Large intestine (tissue), 3 donors: ENCODE results near the gene RNF213. TPM values are rescaled to one million over a fixed set of nuclear protein-coding genes. Genes with fewer than 3 reads are reported as not detected.
"Not testable (repeated sequence)": the region's sequence is repeated elsewhere in the genome, so short reads cannot be mapped to it uniquely, and the experiment has no call there.

Experiments
- DNase-seq, 2 donors: peaks; one replicate each; pipeline versions ENCODE4 v3.0.0 to v3.0.0-alpha.2; 2013
- H3K27ac ChIP-seq: one replicate; pipeline ENCODE4 v1.5.1; 2013; ENCODE audit warnings: low read length
- H3K27me3 ChIP-seq: 2 replicates; pipeline ENCODE4 v1.6.1; 2013; ENCODE audit warnings: low read length; ENCODE audit not compliant: control insufficient read depth, insufficient read depth
- H3K36me3 ChIP-seq: 2 replicates; pipeline ENCODE4 v1.6.1; 2013; ENCODE audit warnings: low read length; ENCODE audit not compliant: control insufficient read depth, insufficient read depth
- H3K4me1 ChIP-seq: one replicate; pipeline ENCODE4 v1.6.1; 2013; ENCODE audit warnings: low read length; ENCODE audit not compliant: control insufficient read depth, insufficient read depth
- H3K4me3 ChIP-seq: one replicate; pipeline ENCODE4 v1.5.1; 2013; ENCODE audit warnings: low read length
- H3K9me3 ChIP-seq: one replicate; pipeline ENCODE4 v1.6.1; 2013; ENCODE audit warnings: mild to moderate bottlenecking, low read depth, low read length, moderate library complexity; ENCODE audit not compliant: control insufficient read depth
- WGBS: methylation state at CpG from one replicate; pipeline ENCODE4 v1.1.5; 2013; ENCODE audit warnings: low lambda C conversion rate; ENCODE audit not compliant: insufficient coverage; 5-methylcytosine and 5-hydroxymethylcytosine counted together
- polyA plus RNA-seq: library from polyadenylated mRNA; unstranded; fragments of 120-200 nt; gene quantifications from one replicate; pipeline ENCODE4 v1.2.1, GENCODE V29; 2013

RNF213 gene
- polyA plus RNA-seq, 1 donor: 103 TPM

GRCh38 chr17:80251966-80252365 lies 8.7 kb upstream of the RNF213 start:
- peaks cover 54% of the 10 kb centered on the region for H3K36me3 ChIP-seq
- no peaks in the 10 kb centered on the region for H3K9me3 ChIP-seq
- no peak overlapping the region for H3K4me3 ChIP-seq
- no peak for DNase-seq
- no CpG with 5 or more reads among the region's 11 CpGs for WGBS
- peaks cover 6% of the 10 kb centered on the region for H3K4me1 ChIP-seq
- no peaks in the 10 kb centered on the region for H3K27me3 ChIP-seq
- no peak overlapping the region for H3K27ac ChIP-seq

DNA sequence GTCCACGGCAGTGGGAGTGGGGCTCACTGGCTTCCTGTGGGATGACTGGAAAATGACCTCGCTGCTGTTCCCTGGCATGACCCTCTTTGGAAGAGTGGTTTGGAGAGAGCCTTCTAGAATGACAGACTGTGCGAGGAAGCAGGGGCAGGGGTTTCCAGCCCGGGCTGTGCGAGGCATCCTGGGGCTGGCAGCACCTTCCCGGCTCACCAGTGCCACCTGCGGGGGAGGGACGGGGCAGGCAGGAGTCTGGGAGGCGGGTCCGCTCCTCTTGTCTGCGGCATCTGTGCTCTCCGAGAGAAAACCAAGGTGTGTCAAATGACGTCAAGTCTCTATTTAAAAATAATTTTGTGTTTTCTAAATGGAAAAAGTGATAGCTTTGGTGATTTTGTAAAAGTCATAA lies 7.8 kb upstream of the RNF213 start:
- H3K9me3 ChIP-seq: no peaks in the 10 kb centered on the region
- H3K27ac ChIP-seq: no peak overlapping the region
- peaks cover 47% of the 10 kb centered on the region for H3K36me3 ChIP-seq
- H3K4me3 ChIP-seq: no peak overlapping the region
- no peaks in the 10 kb centered on the region for H3K27me3 ChIP-seq
- H3K4me1 ChIP-seq: peaks cover 6% of the 10 kb centered on the region
- 60% methylated on average over 1 of the region's 13 CpGs for WGBS
- DNase-seq: no peak

DNA sequence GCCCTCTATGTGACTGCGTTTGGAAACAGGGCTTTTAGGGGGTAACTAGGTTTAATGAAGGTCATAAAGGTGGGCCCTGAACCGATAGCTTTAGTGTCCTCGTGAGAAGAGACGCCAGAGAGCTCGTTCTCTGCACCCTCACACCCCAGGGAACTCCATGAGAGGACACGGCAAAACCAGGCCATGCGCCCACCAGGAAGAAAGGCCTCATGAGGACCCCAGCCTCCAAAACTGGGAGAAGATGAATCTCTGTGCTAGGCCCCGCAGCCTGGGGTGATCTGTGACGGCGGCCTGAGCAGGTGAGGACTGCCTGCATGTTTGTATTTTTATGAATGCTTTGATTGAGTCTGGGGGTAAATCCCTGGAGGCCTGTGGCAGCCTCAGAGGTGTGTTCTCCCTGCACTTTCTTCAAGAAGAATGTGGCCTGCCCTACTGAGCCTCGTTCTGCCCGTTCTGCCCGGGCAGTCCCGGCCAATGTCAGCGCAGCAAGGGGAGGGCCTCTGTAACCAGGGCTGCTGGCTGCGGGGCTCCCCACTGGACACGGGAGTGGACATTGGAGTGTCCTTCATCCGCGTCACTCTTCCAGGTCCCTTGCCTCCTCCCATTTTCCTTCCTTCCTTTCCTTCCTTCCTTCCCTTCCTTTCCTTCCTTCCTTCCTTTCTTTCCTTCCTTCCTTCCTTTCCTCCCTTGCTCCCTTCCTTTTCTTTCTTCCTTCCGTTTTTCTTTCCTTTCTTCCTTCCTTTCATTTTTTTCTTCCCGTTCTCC lies 6.8 kb upstream of the RNF213 start:
- peaks cover 38% of the 10 kb centered on the region for H3K36me3 ChIP-seq
- H3K4me1 ChIP-seq: peaks cover 6% of the 10 kb centered on the region
- no peak overlapping the region for H3K4me3 ChIP-seq
- DNase-seq: no peak
- H3K9me3 ChIP-seq: no peaks in the 10 kb centered on the region
- WGBS: 98% methylated on average over 6 of the region's 21 CpGs
- H3K27ac ChIP-seq: peak overlapping the region; percentile 36
- no peaks in the 10 kb centered on the region for H3K27me3 ChIP-seq

GRCh38 chr17:80254396-80255251 lies 6.0 kb upstream of the RNF213 start:
- Histone ChIP-seq H3K27ac (peak overlapping the region; percentile 36), H3K27me3 (no peaks in the 10 kb centered on the region), H3K4me3 (no peak overlapping the region), H3K36me3 (peaks cover 32% of the 10 kb centered on the region), H3K9me3 (no peaks in the 10 kb centered on the region), H3K4me1 (peaks cover 6% of the 10 kb centered on the region)
- WGBS: 100% methylated on average over 2 of the region's 13 CpGs
- peak; percentile 59 to 68 for DNase-seq

- Histone ChIP-seq H3K27ac (no peak overlapping the region), H3K36me3 (peaks cover 25% of the 10 kb centered on the region), H3K4me3 (no peak overlapping the region), H3K27me3 (no peaks in the 10 kb centered on the region), H3K4me1 (peaks cover 6% of the 10 kb centered on the region), H3K9me3 (no peaks in the 10 kb centered on the region)
- WGBS: no CpG with 5 or more reads among the region's 5 CpGs
- no peak for DNase-seq
Observed at GRCh38 chr17:80256034-80256350, 4.7 kb upstream of the RNF213 start.

DNA sequence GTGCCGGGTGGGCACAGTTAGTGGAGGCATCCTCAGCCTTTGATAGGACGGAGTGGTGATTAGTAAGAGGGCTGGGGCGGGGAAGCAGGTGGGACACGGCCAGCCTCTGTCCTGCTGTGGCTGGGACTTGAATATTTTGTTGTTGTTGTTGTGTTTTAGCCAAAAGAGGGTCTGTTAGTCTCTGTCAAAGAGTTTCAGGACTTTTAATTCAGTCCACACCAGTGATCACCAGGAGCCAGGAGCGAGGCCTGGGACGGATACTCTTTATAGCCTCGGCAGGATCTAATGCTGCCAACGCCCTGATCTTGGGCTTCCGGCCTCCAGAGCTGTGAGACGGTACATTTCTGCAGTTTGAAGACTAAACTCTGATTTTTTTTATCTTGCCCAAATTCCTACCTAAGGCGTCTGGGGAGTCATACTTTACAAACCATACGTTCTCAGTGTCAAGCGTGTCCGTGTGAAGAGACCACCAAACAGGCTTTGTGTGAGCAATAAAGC lies 2.9 kb upstream of the RNF213 start:
- no peaks in the 10 kb centered on the region for H3K9me3 ChIP-seq
- no peak for DNase-seq
- peaks cover 9% of the 10 kb centered on the region for H3K36me3 ChIP-seq
- no peaks in the 10 kb centered on the region for H3K27me3 ChIP-seq
- no peak overlapping the region for H3K4me3 ChIP-seq
- WGBS: 80% methylated on average over 1 of the region's 14 CpGs
- H3K4me1 ChIP-seq: peaks cover 20% of the 10 kb centered on the region
- no peak overlapping the region for H3K27ac ChIP-seq

- H3K4me3 ChIP-seq, H3K27me3 ChIP-seq, H3K36me3 ChIP-seq, H3K9me3 ChIP-seq, H3K27ac ChIP-seq, DNase-seq: not testable (repeated sequence)
- no CpG with 5 or more reads among the region's 2 CpGs for WGBS
- H3K4me1 ChIP-seq: peaks cover 25% of the 10 kb centered on the region
Observed at GRCh38 chr17:80258296-80258695, 2.4 kb upstream of the RNF213 start.

GRCh38 chr17:80259457-80260068 lies 1.1 kb upstream of the RNF213 start:
- WGBS: no CpG with 5 or more reads among the region's 18 CpGs
- H3K9me3 ChIP-seq: peaks cover 3% of the 10 kb centered on the region
- no peaks in the 10 kb centered on the region for H3K36me3 ChIP-seq
- H3K4me3 ChIP-seq: peak overlapping the region; percentile 42
- no peaks in the 10 kb centered on the region for H3K27me3 ChIP-seq
- peak overlapping the region; percentile 49 for H3K27ac ChIP-seq
- no peak for DNase-seq
- H3K4me1 ChIP-seq: peaks cover 34% of the 10 kb centered on the region

DNA sequence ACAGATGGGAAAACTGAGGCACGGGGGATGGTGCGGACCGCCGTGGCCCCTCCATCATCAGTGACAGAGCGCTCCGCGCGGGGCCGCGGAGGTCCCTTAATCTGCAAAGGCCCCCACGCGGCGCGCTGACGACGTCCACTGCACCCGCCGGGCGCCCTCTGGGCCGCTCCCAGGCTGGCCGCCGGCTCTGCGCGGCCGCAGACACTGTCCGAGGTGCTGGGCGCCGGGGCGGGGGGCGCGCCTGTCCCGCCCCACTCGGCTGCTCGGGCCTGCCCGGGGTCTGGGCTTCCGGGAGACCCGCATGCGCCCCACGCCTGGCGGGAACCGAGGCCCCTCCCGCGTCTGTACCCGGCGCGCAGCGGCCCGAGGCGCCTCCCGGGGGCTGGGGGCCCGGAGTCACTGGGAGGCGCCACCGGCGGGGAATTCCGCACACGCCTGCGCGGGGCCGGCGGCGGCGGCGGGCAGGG lies 550 bp upstream of the RNF213 start:
- peaks cover 3% of the 10 kb centered on the region for H3K9me3 ChIP-seq
- no peaks in the 10 kb centered on the region for H3K36me3 ChIP-seq
- H3K4me1 ChIP-seq: peaks cover 30% of the 10 kb centered on the region
- H3K27ac ChIP-seq: peak overlapping the region; percentile 49
- DNase-seq: peak; percentile 61 to 81
- no peaks in the 10 kb centered on the region for H3K27me3 ChIP-seq
- peak overlapping the region; percentile 42 for H3K4me3 ChIP-seq
- WGBS: no CpG with 5 or more reads among the region's 63 CpGs

DNA sequence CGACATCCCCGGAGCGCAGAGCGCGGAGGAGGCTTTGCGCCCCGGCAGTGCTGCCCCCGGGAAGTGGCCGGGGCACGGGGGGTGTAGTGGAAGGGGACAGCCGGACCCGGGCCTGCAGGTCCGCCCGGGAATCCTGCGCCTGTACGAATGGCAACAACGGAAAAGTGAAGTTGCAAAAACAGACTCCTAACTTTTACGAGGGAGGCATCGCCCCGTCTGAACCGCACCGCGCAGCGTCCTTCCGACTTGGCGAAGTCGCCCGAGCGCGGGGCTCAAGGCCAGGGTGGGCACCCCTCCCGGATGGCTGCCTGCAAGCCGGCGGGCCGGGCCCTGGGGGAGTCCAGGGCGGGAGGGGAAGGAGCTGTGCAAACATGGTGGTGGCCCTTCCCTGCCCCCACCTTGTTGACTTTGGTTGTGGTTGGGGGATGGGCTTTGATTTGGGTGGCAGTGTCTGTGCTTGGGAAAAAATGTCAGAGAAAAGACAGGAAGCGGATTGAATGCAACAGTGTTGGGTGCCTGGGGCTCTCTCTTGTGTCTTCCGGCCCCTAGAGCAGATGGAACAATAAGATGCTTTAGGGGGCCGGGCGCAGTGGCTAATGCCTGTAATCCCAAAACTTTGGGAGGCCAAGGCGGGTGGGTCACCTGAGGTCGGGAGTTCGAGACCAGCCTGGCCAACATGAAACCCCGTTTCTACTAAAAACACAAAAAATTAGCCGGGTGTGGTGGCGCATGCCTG lies 675 bp downstream of the RNF213 start:
- no peaks in the 10 kb centered on the region for H3K27me3 ChIP-seq
- peaks cover 7% of the 10 kb centered on the region for H3K36me3 ChIP-seq
- H3K27ac ChIP-seq: peak overlapping the region; percentile 95
- H3K4me3 ChIP-seq: peak overlapping the region; percentile 94
- H3K9me3 ChIP-seq: peaks cover 3% of the 10 kb centered on the region
- H3K4me1 ChIP-seq: peaks cover 30% of the 10 kb centered on the region
- WGBS: no CpG with 5 or more reads among the region's 45 CpGs
- peak; percentile 37 to 67 for DNase-seq
